GM19035 (cell line): ENCODE results near the gene LCN10.
"Not testable (repeated sequence)": the region's sequence is repeated elsewhere in the genome, so short reads cannot be mapped to it uniquely, and the experiment has no call there.

Experiments
- ATAC-seq: cut with Tn5 transposase; IDR thresholded peaks from one replicate; pipeline ENCODE4 v1.9.1; 2021; ENCODE audit not compliant: unreplicated experiment

The LCN10 gene

DNA sequence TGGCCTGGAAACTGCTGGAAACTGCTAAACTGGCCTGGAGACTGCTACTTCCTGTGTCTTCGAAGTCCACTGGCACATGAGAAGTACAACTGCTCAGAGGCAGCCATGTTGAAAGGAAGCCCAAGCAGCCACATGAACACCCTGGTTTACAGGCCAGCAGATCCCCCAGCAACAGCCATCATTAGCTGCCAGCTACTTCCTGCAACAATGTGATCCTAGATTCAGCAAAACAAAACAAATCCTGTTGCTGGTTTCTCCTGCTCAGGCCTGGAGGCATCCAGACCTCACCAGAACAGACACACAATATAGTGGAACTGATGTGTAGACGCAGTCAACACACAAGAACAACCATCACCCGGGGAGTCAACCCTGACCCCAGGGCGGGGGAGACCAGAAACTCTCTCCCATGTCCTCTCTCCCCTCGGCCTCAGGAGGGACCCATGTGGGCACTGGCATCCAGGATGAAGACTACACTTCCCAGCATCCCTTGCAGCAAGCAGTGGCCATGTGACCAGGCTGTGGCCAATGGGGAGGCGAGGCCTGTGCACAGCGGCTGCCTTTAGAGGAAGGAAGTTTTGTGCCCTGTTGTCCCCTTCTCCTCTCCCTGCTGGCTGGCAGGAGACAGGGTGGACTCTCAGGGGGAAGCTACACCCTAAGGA is 30.8 kb upstream of the LCN10 start:
- ATAC-seq = no peak

DNA sequence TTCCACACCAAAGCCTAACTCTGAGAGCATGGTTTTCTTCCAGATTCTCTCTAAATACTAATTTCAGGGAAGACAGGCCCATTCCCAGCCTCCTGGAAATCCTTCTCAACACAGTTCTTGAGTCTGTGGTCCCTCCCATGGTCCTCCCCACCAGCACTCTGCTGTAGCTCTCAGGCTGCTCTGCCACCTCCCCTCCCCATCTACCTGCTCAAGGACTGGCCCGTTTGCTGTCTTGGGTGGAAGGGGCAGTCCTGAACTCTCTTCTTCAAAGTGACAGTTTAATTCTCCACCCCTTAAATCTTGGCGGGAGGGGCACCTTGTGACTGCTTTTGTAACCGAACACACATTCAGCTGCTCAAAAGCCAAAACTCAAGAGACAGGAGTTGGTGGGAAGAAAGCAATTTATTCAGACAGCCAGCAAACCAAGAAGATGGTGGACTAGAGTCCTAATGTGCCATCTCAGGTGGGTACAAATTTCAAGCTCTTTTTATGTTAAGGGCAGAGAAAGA is 29.2 kb upstream of the LCN10 start:
- no peak for ATAC-seq

DNA sequence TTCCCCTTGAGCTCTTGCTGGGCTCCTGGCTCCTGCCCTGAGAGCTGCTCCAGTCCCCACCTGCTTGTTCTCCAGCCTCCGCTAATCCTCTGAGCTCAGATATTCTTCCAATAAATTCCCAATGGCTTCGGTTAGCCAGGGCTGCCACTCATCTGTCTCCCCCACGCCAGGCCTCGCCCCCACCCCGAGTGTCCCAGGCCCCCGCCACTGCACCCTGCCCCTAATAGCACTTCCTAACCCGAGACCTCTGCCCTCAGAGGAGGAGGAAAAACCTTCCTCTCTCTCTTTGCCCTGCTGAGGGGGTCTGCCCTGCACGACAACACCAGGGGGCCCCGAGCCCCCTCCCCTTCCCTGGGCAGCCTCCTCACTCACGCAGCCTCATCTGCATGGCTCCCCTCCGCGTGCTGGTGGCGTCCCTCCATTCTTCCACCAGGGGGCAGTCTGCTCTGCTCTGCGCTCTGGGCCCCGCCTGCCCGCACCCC is 27.0 kb upstream of the LCN10 start:
- ATAC-seq = no peak

DNA sequence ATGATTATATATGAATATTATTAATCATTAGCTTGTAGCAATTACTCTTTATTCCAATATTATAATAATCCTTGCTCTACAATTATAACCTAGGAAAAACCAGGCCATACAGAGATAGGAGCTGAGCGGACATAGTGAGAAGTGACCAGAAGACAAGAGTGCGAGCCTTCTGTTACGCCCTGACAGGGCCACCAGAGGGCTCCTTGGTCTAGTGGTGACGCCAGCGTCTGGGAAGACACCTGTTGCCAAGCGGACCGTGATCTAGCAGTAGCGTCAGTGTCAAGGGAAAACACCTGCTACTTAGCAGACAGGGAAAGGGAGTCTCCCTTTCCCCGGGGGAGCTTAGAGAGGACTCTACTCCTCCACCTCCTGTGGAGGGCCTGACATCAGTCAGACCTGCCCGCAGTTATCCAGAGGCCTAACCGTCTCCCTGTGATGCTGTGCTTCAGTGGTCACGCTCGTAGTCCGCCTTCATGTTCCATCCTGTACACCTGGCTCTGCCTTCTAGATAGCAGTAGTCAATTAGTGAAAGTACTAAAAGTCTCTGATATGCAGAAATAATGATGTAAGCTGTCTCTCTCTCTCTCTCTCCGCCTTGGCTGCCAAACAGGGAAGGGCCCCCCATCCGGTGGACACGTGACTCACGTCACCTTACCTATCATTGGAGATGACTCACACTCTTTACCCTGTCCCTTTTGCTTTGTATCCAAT is 23.8 kb upstream of the LCN10 start:
- not testable (repeated sequence) for ATAC-seq

DNA sequence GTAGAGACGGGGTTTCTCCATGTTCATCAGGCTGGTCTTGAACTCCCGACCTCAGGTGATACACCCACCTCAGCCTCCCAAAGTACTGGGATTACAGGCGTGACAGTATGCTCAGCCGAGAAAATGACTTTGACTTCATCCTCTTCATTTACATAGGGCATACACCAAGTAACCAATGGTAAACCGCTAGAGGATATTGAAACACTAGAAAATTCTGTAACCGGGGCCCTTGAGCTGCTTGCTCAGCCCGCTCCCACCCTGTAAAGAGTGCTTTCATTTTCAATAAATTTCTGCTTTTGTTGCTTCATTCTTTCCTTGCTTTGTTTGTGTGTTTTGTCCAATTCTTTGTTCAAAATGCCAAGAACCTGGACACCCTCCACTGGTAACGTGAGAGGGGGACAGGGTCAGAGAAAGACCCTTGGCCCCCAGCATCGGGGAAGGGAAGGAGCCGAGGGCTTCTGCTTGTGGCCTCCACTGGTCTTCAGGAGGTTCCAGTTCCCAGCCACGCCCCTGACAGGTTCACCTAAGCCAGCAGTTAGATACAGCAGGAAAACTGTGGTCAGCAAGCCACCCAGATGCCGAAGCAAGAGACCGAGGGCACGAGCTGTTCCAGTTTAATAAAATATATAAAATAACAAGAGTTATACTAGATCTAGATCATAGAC is 23.1 kb upstream of the LCN10 start:
- ATAC-seq = peak; percentile 65

DNA sequence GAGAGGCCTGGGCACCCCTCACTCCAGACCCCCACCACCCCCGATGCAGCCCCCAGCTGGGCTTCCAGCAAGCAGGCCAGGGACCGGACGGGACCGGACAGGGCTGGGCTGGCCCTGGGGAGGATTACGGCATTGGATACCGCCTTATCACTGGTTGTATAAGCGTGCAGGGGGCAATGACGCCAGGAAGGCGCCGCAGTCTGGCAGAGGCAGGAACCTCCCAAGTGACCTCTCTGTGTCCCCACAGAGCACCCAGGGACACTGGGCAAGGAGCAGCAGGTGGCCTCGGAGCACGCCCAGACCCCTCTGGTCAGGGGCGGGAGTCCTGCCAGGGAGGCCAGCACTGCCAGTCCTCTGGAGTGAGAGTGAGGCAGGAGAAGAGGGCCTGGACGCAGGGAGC is 22.3 kb upstream of the LCN10 start:
- no peak for ATAC-seq

DNA sequence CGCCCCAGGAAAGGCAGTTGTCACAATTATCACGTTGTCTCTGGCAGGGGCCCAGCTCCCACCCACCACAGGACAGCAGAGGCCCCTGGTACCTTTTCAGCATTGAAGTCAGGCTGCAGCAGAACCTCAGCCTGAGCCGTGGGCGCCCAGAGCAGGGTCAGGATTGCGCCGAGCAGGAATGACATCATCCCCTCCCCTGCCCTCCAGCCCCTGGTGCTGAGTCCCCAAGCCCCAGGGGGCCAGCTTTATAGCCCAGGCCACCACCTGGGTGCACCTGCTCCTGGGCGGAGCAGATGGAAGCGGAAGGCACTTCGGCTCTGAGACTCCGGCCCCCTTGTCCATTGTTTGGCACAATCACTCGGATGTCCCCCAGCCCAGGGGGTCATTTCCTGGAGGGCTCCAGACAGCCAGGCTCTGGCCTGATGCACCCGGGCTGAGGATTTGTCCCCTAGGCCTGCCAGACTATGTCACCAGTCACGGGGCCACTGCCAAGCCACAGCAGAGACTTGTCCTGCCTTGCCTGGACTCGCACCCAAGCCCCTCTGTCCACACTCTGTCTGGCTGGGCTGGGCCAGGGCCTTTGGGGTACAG is 21.7 kb upstream of the LCN10 start, which contains the start of gene LCN15:
Gene LCN15 (minus strand): TSS at position 218 of the 591 bp plus-strand sequence. CDS start 30 bp downstream, at position 188.
- no peak for ATAC-seq

DNA sequence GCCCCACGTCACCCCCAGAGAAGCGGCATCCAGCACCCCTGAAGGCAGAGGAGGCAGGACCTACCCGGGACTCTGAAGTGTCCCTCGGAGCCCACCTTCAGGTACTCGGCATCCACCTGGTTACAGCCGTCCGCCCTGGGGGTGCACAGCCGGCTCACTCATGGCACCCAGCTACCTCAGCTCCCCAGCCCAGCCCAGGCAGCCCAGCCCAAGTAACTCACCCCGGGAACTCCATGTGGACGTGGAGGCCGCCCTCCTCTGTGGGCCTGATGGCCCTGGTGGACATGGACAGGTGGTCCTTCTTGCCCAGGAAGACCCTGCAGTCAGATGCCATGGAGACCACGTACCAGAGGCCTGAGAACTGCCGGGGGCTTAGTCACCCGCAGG is 20.9 kb upstream of the LCN10 start:
- no peak for ATAC-seq

DNA sequence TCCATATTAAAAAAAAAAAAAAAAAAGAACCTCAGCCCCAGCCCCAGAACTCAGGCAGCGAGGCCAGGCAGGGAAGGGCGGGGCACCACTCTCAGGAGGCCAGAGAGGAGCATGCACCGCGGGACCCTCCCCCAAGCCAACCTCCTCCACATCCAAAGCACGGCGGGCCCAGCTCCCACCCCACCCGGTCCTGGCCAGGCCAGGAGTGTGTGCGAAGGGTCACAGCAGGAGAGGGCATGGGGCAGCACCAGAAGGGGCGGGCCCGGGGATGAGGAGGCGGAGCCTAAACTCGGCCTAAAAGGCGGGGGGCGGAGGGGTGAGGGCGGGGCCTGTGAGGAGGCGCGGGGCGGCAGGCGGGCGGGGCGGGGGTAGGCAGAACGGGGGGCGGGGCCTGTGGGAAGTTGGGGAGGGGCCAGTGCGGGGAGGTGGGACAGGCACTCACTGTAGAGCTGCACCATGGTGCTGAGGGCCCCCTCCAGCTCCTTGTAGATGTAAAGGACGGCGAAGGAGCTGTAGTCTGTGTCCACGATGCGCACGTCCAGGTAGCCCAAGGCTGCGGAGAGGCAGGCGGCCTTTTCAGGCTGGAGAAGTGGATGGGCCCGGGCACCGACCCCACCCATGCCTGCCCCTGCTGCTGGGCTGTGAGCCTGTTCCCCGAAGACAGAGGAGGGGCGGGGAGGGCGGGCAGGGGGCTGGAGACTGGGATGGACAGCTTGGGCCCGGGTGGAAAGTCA is 20.3 kb upstream of the LCN10 start:
- ATAC-seq = no peak

DNA sequence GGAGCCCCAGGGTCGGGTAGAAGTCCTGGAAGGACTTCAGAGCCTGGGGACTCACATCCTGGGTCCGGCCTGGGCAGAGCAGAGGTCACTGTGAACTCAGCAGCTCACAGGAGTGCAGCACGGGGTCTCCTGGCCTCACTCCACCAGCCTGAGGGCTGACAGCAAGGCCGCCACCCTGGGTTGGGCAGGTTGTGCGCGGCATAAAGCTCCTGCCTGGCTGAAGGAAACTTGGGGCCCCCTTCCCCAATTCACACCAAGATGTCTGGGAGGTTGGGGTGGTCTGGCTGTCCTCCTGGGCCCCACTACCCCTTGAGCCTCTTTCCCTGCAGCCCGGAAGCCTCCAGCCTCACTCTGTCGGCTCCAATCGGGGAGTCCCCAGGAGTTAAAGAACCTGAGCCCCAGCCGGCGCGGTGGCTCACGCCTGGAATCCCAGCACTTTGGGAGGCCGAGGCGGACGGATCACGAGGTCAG is 19.5 kb upstream of the LCN10 start:
- ATAC-seq = no peak

DNA sequence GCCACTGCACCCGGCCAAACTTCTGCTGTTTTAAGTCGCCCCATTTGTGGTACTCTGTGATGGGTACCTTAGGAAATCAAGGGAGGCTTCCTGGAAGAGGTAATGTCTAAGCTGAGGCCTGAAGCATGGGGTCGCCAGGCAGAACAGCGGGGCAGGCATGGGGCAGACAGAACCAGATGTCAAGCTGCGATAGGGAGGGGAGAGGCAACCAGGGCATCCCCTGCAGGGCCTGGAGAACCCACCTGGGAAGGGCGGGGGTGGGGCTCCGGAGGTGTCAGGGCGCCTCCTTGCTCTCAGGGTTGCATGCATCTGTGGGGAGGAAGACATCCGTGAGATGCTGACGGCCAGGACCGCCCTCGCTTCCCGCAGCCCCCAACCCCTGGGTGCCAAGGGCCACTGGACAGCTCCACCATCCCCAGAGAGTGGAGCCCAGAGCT is 18.8 kb upstream of the LCN10 start:
- ATAC-seq = no peak

DNA sequence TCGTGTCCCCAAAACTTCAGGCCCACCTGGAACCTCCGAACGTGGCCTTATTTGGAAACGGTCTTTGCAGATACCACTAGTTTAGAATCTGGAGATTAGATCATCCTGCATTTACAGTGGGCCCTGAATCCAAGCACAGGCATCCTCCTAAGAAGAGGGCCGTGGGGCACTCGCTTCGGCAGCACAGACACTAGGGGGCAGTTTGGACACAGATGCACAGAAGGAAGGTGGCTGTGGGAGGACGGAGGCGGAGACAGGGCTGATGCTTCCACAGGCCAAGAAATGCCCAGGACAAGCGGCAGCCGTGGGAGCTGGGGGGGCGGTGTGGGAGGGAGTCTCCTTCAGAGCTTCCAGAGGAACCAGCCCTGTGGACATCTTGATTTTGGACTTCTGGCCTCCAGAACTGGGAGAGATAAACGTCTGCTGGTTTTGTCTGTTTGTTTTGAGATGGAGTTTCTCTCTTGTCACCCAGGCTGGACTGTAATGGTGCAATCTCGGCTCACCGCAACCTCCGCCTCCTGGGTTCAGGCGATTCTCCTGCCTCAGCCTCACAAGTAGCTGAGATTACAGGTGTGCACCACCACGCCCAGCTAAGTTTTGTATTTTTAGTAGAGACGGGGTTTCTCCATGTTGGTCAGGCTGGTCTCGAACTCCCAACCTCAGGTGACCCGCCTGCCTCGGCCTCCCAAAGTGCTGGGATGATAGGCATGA is 18.2 kb upstream of the LCN10 start:
- not testable (repeated sequence) for ATAC-seq

DNA sequence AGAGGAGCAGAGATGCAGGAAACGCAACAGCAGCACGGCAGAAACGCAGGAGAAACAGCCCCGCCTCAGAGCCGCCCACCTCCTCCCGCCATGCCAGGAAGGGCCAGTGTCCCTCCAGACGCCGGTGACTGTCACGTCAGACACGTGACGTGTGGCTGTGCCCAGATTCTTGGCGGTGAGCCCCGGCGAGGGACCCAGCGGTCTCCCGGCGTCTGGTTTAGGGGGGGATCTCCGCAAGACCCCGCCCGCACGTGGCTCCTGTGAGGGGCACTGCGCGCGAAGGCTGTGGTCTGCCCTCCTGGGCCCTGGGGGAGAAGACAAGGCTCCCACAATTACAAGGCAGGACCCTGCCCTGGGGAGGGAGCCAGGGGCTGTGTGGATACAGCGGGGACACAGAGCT is 17.7 kb upstream of the LCN10 start:
- ATAC-seq = no peak

DNA sequence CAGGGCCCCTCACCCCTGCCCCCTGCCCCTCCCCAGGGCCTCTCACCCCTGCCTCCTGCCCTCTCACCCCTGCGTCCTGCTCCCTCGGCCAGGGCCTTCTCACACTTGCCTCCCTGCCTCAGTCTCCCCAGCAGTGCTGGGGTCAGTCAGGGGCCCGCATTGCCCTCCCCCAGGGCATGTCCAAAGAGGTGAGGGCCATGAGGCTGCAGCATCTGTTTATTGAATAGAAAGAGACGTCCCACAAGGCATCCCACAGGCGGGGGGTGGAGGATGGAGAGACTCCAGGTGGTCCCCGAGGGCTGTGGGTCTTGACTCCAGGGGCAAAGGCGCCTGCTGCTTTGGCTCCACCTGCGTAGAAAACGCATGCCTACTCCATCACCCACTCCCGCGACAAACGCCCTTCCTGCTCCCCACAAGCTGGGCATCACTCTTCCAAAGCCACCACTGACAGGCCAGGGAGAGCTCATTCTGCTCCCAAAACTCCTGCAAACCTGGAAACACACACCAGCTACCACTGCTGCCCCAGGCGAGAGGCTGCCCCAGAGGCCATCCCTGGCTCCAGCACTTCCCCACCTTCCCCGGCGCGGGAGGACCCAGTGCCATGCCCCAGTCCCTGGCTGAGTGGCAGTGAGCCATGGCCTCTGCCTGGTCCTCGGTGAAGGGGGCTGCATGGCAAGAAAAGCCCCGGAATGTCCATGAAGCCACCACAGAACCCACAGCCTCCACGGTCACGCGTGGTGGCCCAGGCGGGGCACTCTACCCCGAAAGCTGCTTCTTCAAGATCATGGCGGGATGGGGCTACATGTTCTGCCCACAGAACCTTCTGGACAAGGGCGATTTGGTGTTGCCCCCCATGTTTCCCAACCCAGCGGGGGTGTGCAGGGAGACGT is 16.9 kb upstream of the LCN10 start:
- ATAC-seq = no peak

DNA sequence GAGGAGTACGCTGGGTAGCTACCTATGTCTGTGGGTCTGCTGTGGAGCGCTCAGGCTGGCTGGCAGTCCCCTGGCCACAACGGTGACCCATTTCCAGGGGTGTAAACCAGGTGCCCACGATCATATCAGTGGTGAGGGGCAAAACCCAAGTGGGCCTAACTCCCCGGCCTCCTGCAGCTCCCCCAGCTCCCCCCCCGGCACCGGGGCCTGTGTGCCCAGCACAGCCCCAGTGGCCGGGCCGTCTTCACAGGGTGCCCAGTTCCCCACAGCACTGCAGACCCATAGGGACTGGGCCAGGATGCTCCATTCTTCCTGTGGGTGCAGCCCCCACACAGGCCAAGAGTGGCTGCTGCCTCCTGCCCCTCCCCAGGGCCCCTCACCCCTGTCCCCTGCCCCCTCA is 16.3 kb upstream of the LCN10 start:
- no peak for ATAC-seq

DNA sequence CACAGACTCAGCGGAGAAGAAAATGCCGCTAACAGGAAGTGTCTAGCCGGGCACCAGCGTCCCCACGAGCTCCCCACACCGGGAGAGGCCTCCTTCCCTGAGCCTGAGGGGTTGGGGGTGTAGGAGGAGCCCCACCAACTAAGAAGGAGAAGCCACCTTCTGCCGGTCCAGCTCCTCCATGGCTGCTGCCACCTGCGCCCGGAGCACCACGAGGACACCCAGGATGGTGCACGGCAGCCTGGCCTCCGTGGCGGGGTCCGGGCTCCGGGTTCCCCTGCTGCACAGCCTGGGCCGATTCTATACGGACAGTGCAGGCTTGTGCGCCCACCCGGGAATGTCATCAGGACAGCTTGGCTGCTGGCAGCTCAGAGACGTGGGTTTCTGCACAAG is 15.0 kb upstream of the LCN10 start:
- no peak for ATAC-seq

DNA sequence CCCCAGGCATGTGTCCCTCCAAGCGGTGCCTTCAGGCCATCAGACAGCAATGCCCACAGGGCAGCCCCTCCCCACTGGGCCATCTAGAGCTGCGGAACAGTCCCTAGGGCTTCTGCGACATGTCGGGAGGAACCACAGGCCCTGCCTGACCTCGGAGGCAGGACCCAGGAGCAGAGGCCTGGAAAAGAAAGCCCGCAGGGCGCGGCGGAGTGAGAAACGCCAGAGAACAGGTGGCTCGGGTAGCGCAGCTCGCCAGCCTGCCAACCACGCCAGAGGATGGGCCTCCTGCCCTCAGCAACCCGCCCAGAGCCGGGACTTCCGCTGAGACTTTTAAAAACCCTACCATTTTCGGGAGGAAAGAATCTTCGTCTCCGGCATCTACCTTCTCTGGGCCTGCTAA is 14.6 kb upstream of the LCN10 start:
- no peak for ATAC-seq

DNA sequence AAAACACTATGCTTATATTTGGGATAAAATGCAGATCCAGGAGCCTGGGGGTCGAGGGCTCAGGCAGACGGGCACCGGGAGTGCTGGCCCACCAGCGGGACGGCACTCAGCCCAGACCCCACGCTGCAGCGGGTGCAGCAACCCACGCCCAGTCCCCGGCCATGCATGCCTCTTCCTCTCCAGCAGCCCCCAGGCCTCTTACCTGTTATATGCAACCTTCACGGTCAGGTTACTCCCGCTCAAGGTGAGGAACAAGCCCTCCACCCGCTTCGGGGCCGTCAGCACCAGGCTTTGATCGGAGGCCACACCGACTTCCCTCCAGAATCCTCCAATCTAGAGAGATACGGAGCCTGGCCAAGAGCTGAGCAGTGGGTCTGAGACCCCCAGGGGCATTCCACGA is 14.1 kb upstream of the LCN10 start:
- no peak for ATAC-seq

DNA sequence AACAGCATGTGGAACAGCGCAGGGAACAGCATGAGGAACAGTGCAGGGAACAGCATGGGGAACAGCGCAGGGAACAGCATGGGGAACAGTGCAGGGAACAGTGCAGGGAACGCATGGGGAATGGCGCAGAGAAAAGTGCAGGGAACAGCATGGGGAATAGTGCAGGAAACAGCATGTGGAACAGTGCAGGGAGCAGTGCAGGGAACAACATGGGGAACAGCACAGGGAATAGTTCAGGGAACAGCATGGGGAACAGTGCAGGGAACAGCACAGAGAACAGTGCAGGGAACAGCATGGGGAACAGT is 13.3 kb upstream of the LCN10 start:
- no peak for ATAC-seq
